ENCODE results near the gene RPL4. TPM values are rescaled to one million over a fixed set of nuclear protein-coding genes. Genes with fewer than 3 reads are reported as not detected.

Gene RPL4
- total RNA-seq, 4 donors from 2014 or later = 2,301 to 6,298 (median 4,986) TPM

GRCh38 chr15:66482539-66482938, 22.1 kb downstream of the RPL4 start:
- Histone ChIP-seq H3K9me3 (no peaks in the 10 kb centered on the region), H3K27me3 (no peaks in the 10 kb centered on the region), H3K4me3 (no peak overlapping the region), H3K4me1 (no peaks in the 10 kb centered on the region), H3K27ac (no peak overlapping the region), H3K36me3 (no peaks in the 10 kb centered on the region)
- intact Hi-C loops (cut with DNase I; ENCODE audit: low total_unique reads) = no loop called here
- DNase-seq = no peak
- TF ChIP-seq POLR2A (IDR thresholded peaks at IDR 0.05) (no peak), CTCF (IDR thresholded peaks at IDR 0.05) (no peak)

GRCh38 chr15:66481107-66481856, 23.4 kb downstream of the RPL4 start:
- DNase-seq = no peak
- TF ChIP-seq POLR2A (IDR thresholded peaks at IDR 0.05) (no peak), CTCF (IDR thresholded peaks at IDR 0.05) (no peak)
- H3K9me3 ChIP-seq = no peaks in the 10 kb centered on the region
- no peak overlapping the region for H3K27ac ChIP-seq
- H3K4me3 ChIP-seq = no peak overlapping the region
- no peaks in the 10 kb centered on the region for H3K27me3 ChIP-seq
- intact Hi-C loops (cut with DNase I; ENCODE audit: low total_unique reads) = no loop called here
- H3K36me3 ChIP-seq = no peaks in the 10 kb centered on the region
- H3K4me1 ChIP-seq = no peaks in the 10 kb centered on the region

GRCh38 chr15:66480267-66480666, 24.4 kb downstream of the RPL4 start:
- no peaks in the 10 kb centered on the region for H3K9me3 ChIP-seq
- H3K27ac ChIP-seq = no peak overlapping the region
- intact Hi-C loops (cut with DNase I; ENCODE audit: low total_unique reads) = no loop called here
- no peaks in the 10 kb centered on the region for H3K4me1 ChIP-seq
- no peak for DNase-seq
- H3K4me3 ChIP-seq = no peak overlapping the region
- no peaks in the 10 kb centered on the region for H3K36me3 ChIP-seq
- no peaks in the 10 kb centered on the region for H3K27me3 ChIP-seq
- TF ChIP-seq POLR2A (IDR thresholded peaks at IDR 0.05) = no peak

GRCh38 chr15:66477011-66477410, 27.6 kb downstream of the RPL4 start:
- intact Hi-C loops (cut with DNase I; ENCODE audit: low total_unique reads) = no loop called here
- DNase-seq = no peak
- H3K9me3 ChIP-seq = no peaks in the 10 kb centered on the region
- H3K4me1 ChIP-seq = no peaks in the 10 kb centered on the region
- H3K36me3 ChIP-seq = no peaks in the 10 kb centered on the region
- no peak overlapping the region for H3K27ac ChIP-seq
- H3K27me3 ChIP-seq = no peaks in the 10 kb centered on the region
- TF ChIP-seq CTCF (IDR thresholded peaks at IDR 0.05) = no peak
- no peak for TF ChIP-seq POLR2A (IDR thresholded peaks at IDR 0.05)
- H3K4me3 ChIP-seq = no peak overlapping the region

GRCh38 chr15:66476535-66476934, 28.1 kb downstream of the RPL4 start:
- TF ChIP-seq CTCF (IDR thresholded peaks at IDR 0.05) = no peak
- TF ChIP-seq POLR2A (IDR thresholded peaks at IDR 0.05) = no peak
- no peaks in the 10 kb centered on the region for H3K27me3 ChIP-seq
- H3K4me1 ChIP-seq = no peaks in the 10 kb centered on the region
- H3K4me3 ChIP-seq = no peak overlapping the region
- DNase-seq = no peak
- H3K9me3 ChIP-seq = no peaks in the 10 kb centered on the region
- no peak overlapping the region for H3K27ac ChIP-seq
- H3K36me3 ChIP-seq = no peaks in the 10 kb centered on the region
- intact Hi-C loops (cut with DNase I; ENCODE audit: low total_unique reads) = no loop called here

All from uterus (tissue), 4 donors.